ENCODE measurements around the gene PDLIM7.
A peak's percentile ranks its signal among the peaks of the same experiment; 100 is the strongest.

GRCh38 chr5:177500685-177501522, 3.5 kb upstream of the PDLIM7 start:
- TF ChIP-seq CTCF (IDR thresholded peaks at IDR 0.05) (peak; percentile 96), EZH2phosphoT487 (IDR thresholded peaks at IDR 0.05) (no peak)
